Activated CD8-positive, alpha-beta T cell treated with anti-CD3 and anti-CD28 coated beads for 36 hours (primary cell): ENCODE results near the gene SCN7A. TPM values are rescaled to one million over a fixed set of nuclear protein-coding genes. Genes with fewer than 3 reads are reported as not detected.

Source experiments
- ATAC-seq: fragments of 200-7000 bp; cut with Tn5 transposase; one replicate; pipeline ENCODE4 v1.10.0; 2021; ENCODE audit warnings: mild to moderate bottlenecking, moderate library complexity
- CTCF ChIA-PET: fragments of 350-600 bp; sonication (Branson Sonifier 250); formaldehyde crosslinking; loops from one replicate; lab custom pipeline; 2021; ENCODE audit warnings: antibody characterized with exemption; lab: Charles Lee
- POLR2A ChIA-PET: fragments of 350-600 bp; sonication (Branson Sonifier 250); formaldehyde crosslinking; loops from one replicate; lab custom pipeline; 2021; ENCODE audit warnings: antibody characterized with exemption; lab: Charles Lee
- DNase-seq: peaks from one replicate; pipeline ENCODE4 v3.0.0-alpha.2; 2020
- H3K27ac Mint-ChIP-seq: one replicate; pipeline ENCODE4 v1.8.0; 2021; ENCODE audit warnings: mild to moderate bottlenecking, mixed read lengths
- H3K27me3 Mint-ChIP-seq: one replicate; pipeline ENCODE4 v1.8.0; 2021; ENCODE audit warnings: mixed read lengths
- H3K36me3 Mint-ChIP-seq: one replicate; pipeline ENCODE4 v1.8.0; 2021; ENCODE audit warnings: low read depth, mixed read lengths
- H3K4me1 Mint-ChIP-seq: one replicate; pipeline ENCODE4 v1.8.0; 2021; ENCODE audit warnings: low read depth, mixed read lengths
- H3K4me3 Mint-ChIP-seq: one replicate; pipeline ENCODE4 v1.8.0; 2021; ENCODE audit warnings: mild to moderate bottlenecking, moderate library complexity, mixed read lengths
- H3K9me3 Mint-ChIP-seq: one replicate; pipeline ENCODE4 v1.8.0; 2021; ENCODE audit warnings: mixed read lengths
- intact Hi-C: fragments of 100-400 bp; cut with micrococcal nuclease; formaldehyde crosslinking; loops from one replicate; pipeline ENCODE4 v1.10.0; 2022
- total RNA-seq, 2 experiments: library from RNA; stranded (reverse); gene quantifications; one replicate each; pipeline ENCODE4 v1.2.3, GENCODE V29; 2021
- TF ChIP-seq, protein P1 (sequence below): fragments of 200-600 bp; IDR thresholded peaks from one replicate; pipeline ENCODE4 v1.8.0; 2022; ENCODE audit warnings: antibody characterized with exemption, mild to moderate bottlenecking

The SCN7A gene
- total RNA-seq, 2 experiments from 2014 or later = not detected

- peaks cover 1% of the 10 kb centered on the region for H3K27me3 Mint-ChIP-seq
- intact Hi-C loops = no loop called here
- no peaks in the 10 kb centered on the region for H3K36me3 Mint-ChIP-seq
- DNase-seq = no peak
- no peak for ATAC-seq
- TF ChIP-seq, protein P1, sequence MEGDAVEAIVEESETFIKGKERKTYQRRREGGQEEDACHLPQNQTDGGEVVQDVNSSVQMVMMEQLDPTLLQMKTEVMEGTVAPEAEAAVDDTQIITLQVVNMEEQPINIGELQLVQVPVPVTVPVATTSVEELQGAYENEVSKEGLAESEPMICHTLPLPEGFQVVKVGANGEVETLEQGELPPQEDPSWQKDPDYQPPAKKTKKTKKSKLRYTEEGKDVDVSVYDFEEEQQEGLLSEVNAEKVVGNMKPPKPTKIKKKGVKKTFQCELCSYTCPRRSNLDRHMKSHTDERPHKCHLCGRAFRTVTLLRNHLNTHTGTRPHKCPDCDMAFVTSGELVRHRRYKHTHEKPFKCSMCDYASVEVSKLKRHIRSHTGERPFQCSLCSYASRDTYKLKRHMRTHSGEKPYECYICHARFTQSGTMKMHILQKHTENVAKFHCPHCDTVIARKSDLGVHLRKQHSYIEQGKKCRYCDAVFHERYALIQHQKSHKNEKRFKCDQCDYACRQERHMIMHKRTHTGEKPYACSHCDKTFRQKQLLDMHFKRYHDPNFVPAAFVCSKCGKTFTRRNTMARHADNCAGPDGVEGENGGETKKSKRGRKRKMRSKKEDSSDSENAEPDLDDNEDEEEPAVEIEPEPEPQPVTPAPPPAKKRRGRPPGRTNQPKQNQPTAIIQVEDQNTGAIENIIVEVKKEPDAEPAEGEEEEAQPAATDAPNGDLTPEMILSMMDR = no peak
- H3K9me3 Mint-ChIP-seq = no peaks in the 10 kb centered on the region
- H3K27ac Mint-ChIP-seq = no peak overlapping the region
- POLR2A ChIA-PET = no interaction called here
- H3K4me3 Mint-ChIP-seq = no peak overlapping the region
- CTCF ChIA-PET = no interaction called here
- no peaks in the 10 kb centered on the region for H3K4me1 Mint-ChIP-seq
Observed at GRCh38 chr2:166519391-166519962, 25.4 kb upstream of the SCN7A start.

DNA sequence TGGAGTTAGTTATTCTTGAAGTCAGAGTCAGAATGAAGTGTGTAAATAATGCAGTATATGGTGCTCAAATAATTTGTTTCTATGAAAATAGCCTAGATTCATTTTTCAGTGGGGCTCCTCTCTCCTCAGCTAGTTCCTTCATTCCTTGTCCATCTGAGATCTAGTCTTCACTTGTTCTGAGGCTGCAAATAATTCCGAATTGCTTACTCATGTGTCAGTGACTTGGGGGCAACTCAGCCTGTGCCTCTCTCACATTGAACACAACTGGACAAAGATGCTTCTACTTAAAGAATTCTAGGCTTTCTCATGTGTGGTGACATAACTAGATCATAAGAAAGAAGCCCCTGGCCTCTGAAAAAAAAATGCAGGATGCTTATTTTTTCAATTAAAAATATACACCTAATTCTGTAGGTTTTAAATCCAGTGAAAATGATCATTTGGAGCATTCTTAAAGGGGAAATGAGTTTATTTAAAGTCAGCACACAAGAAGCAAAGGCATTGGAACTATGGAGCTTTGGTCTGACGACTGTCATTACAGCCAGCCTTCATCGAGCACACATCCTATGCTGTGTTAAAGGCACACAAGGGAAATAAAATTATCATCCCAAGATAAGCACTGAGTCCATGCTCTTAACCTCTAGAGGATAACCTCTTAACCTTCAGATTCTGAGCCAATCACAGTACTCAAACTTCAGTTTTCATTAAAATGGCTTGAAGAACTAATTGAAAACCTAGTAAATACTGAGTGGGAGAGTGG is 24.8 kb upstream of the SCN7A start:
- DNase-seq (no peak), ATAC-seq (no peak)
- CTCF ChIA-PET = no interaction called here
- Mint-ChIP-seq H3K27me3 (no peaks in the 10 kb centered on the region), H3K4me1 (no peaks in the 10 kb centered on the region), H3K4me3 (no peak overlapping the region), H3K27ac (no peak overlapping the region), H3K36me3 (no peaks in the 10 kb centered on the region), H3K9me3 (no peaks in the 10 kb centered on the region)
- TF ChIP-seq, protein P1 = no peak
- POLR2A ChIA-PET = no interaction called here
- intact Hi-C loops = no loop called here

- intact Hi-C loops = no loop called here
Observed at GRCh38 chr2:166517533-166518061, 23.5 kb upstream of the SCN7A start.

DNA sequence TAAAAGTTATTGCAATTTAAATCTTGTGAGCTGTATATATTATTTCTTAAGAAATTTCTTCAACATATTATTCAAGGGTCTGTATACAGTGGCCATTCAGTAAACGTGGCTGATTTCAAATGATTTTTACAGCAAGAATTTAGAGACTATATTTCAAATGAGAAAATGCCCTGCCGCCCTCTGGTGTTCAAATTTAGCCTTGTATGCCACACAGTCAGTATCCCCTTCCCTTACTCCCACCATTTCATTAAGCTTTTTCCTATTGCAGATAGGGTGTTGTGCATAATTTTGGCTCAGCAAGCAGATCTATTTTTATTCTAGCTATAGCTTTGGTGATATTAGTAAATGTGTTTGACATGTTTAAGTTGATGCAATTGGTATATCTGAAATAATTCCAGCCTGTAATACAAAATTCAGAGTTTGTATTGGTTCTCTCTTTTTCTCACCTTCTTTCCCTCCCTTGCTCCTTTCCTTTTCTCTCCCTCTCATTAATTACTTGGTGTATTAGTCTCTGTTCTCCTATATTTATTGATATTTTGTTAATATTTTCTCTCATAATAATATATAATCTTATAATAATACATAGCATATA is 22.8 kb upstream of the SCN7A start:
- DNase-seq (peak; percentile 41), ATAC-seq (no peak)
- TF ChIP-seq, protein P1 = peak; percentile 30
- ChIA-PET CTCF (interaction anchor here (1.2 kb wide), 1 partner anchor 156 kb away, joined by 3 read pairs; no protein-coding TSS in a partner anchor), POLR2A (no interaction called here)
- intact Hi-C loops = no loop called here
- Mint-ChIP-seq H3K9me3 (no peaks in the 10 kb centered on the region), H3K4me1 (no peaks in the 10 kb centered on the region), H3K36me3 (no peaks in the 10 kb centered on the region), H3K27ac (no peak overlapping the region), H3K27me3 (no peaks in the 10 kb centered on the region), H3K4me3 (no peak overlapping the region)

More at GRCh38 chr2:166517533-166518061, 23.5 kb upstream of the SCN7A start:
- TF ChIP-seq, protein P1 = no peak
- Mint-ChIP-seq H3K4me1 (no peaks in the 10 kb centered on the region), H3K27ac (no peak overlapping the region), H3K4me3 (no peak overlapping the region), H3K36me3 (no peaks in the 10 kb centered on the region), H3K27me3 (no peaks in the 10 kb centered on the region), H3K9me3 (no peaks in the 10 kb centered on the region)
- ATAC-seq = no peak
- CTCF ChIA-PET = no interaction called here
- POLR2A ChIA-PET = no interaction called here
- DNase-seq = no peak

- no peaks in the 10 kb centered on the region for H3K36me3 Mint-ChIP-seq
- intact Hi-C loops = no loop called here
- DNase-seq (no peak), ATAC-seq (no peak)
- H3K4me1 Mint-ChIP-seq = no peaks in the 10 kb centered on the region
- H3K27me3 Mint-ChIP-seq = no peaks in the 10 kb centered on the region
- H3K9me3 Mint-ChIP-seq = no peaks in the 10 kb centered on the region
- TF ChIP-seq, protein P1 = no peak
- H3K27ac Mint-ChIP-seq = no peak overlapping the region
- POLR2A ChIA-PET = no interaction called here
- CTCF ChIA-PET = no interaction called here
- no peak overlapping the region for H3K4me3 Mint-ChIP-seq
Observed at GRCh38 chr2:166513952-166514351, 19.9 kb upstream of the SCN7A start.
